Measurements from ENCODE around the gene GRHL3. TPM values are rescaled to one million over a fixed set of nuclear protein-coding genes. Genes with fewer than 3 reads are reported as not detected.
A peak's percentile ranks its signal among the peaks of the same experiment; 100 is the strongest.

GRHL3 gene
- polyA plus RNA-seq, 1 experiment, result 0.04 TPM

DNA sequence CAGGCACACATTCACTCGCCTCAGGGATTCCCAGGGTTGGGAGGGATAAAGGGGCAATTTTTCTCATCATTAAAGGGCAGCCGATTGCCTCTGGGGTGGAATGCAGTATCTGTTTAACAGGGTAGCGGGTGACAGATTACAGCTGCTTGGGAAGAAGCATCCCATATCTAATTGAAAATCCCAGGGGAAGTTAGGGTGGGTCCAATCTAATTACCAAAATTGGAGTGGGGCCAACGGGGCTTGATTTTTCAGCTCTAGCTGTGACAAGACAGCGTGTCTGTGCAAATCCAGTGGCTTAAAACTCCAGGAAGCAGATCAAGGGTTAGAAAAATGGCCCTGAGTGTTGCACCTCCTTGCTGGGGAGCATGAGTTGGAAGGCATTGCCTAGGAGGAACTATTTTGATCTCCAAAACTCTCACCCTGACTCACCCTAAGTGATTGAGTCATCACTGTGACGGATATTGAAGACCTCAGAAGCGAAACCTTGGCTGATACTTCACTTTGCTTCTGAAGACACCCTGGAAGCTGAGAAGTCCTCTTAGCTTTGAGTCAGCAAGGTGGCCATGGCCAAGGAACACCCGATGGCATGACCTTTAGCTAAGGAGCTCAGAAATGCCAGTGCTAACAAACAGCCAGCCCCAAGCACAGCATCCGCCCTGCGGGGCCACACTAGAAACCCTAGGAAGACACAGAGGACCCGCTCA, 46.0 kb downstream of the GRHL3 start:
- H3K27ac ChIP-seq (ENCODE audit: low read depth, low read length), result peak overlapping the region; percentile 31
- no peaks in the 10 kb centered on the region for H3K27me3 ChIP-seq (ENCODE audit: control insufficient read depth, insufficient read depth, low read length)
- ChIA-PET CTCF (interaction anchor here (2.0 to 6.0 kb wide), 3 partner anchors 26 to 166 kb away, joined by 9 to 30 read pairs (median 14); no protein-coding TSS in a partner anchor), POLR2A (interaction anchor here (1.0 to 1.3 kb wide), 2 partner anchors 13 to 71 kb away, joined by 3 to 4 read pairs; no protein-coding TSS in a partner anchor)
- peak; percentile 63 for DNase-seq (ENCODE audit: low read depth, low spot score)
- no peak overlapping the region for H3K4me3 ChIP-seq (ENCODE audit: low read depth, low read length)
- TF ChIP-seq, protein P1, sequence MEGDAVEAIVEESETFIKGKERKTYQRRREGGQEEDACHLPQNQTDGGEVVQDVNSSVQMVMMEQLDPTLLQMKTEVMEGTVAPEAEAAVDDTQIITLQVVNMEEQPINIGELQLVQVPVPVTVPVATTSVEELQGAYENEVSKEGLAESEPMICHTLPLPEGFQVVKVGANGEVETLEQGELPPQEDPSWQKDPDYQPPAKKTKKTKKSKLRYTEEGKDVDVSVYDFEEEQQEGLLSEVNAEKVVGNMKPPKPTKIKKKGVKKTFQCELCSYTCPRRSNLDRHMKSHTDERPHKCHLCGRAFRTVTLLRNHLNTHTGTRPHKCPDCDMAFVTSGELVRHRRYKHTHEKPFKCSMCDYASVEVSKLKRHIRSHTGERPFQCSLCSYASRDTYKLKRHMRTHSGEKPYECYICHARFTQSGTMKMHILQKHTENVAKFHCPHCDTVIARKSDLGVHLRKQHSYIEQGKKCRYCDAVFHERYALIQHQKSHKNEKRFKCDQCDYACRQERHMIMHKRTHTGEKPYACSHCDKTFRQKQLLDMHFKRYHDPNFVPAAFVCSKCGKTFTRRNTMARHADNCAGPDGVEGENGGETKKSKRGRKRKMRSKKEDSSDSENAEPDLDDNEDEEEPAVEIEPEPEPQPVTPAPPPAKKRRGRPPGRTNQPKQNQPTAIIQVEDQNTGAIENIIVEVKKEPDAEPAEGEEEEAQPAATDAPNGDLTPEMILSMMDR (IDR thresholded peaks at IDR 0.05; ENCODE audit: low read depth, low read length), result no peak
- no peaks in the 10 kb centered on the region; the same call in 1 of the 2 replicates for H3K9me3 ChIP-seq (ENCODE audit: control insufficient read depth, insufficient read depth, low read length)

DNA sequence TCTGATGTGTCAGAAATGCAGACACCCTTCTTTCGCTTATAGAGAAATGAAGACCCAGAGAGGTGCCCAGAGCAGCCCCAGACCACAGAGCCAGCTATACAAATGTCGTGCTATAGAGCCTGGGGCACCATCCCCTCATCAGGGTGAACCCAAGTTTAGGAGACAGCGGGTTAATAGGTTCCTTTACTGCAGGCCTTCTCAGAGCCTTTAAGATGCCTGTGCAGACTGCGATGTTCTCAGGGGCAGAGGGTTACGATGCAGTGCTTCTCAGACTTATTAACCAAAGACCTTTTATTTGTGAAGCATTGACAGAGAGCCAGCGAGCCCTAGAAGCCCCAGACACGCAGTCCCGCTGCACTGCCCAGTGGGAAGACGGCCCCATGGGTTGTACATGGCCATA, 47.5 kb downstream of the GRHL3 start:
- CTCF ChIA-PET, result interaction anchor here (1.4 to 6.0 kb wide), 4 partner anchors 25 to 167 kb away, joined by 5 to 30 read pairs (median 12); no protein-coding TSS in a partner anchor
- no peak overlapping the region for H3K4me3 ChIP-seq (ENCODE audit: low read depth, low read length)
- DNase-seq (ENCODE audit: low read depth, low spot score), result no peak
- POLR2A ChIA-PET, result no interaction called here
- H3K27ac ChIP-seq (ENCODE audit: low read depth, low read length), result no peak overlapping the region
- no peaks in the 10 kb centered on the region; the same call in 1 of the 2 replicates for H3K9me3 ChIP-seq (ENCODE audit: control insufficient read depth, insufficient read depth, low read length)
- H3K27me3 ChIP-seq (ENCODE audit: control insufficient read depth, insufficient read depth, low read length), result no peaks in the 10 kb centered on the region
- TF ChIP-seq, protein P1 (IDR thresholded peaks at IDR 0.05; ENCODE audit: low read depth, low read length), result no peak

DNA sequence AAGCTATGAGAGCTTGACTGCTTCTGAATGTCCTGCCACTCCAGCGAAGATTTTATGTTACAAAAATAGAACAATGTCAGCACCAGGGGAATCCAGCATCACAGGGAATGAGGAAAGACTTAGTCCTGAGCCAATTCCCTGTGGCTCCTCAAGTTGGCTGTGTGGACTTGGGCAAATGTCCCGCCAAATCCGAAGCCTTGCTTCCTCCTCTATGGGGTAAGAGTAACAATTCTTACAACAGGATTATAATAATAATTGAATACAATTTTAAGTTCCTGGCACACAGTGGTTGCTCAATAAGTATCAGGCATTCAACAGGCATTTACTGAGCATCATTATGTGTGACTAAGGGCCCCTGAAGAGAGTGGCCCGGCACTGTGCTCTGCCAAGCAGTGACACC, 50.0 kb downstream of the GRHL3 start:
- no peak overlapping the region for H3K27ac ChIP-seq (ENCODE audit: low read depth, low read length)
- CTCF ChIA-PET, result interaction anchor here (1.3 kb wide), 1 partner anchor 22 kb away, joined by 5 read pairs; no protein-coding TSS in a partner anchor
- POLR2A ChIA-PET, result no interaction called here
- H3K9me3 ChIP-seq (ENCODE audit: control insufficient read depth, insufficient read depth, low read length), result no peaks in the 10 kb centered on the region
- no peak for DNase-seq (ENCODE audit: low read depth, low spot score)
- H3K27me3 ChIP-seq (ENCODE audit: control insufficient read depth, insufficient read depth, low read length), result no peaks in the 10 kb centered on the region
- TF ChIP-seq, protein P1 (IDR thresholded peaks at IDR 0.05; ENCODE audit: low read depth, low read length), result no peak
- H3K4me3 ChIP-seq (ENCODE audit: low read depth, low read length), result no peak overlapping the region

DNA sequence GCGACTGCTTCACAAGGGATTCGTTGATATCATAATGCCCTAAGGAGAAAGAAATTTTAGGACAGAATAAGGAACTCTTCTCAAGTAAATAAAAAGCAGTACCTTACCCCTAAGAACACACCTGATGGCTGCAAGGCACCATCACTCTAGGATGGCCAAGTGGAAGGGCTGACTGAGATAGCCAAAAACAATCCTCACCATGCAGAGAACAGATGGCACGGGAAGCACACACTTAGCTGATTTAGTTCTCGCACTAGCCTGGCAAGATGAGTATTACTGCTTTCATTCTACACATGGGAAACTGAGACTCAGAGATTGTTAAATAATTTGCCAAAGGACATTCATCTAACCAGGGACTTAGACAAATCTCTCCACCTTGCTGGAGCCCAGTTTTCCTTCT, 50.6 kb downstream of the GRHL3 start:
- H3K27ac ChIP-seq (ENCODE audit: low read depth, low read length), result no peak overlapping the region
- TF ChIP-seq, protein P1 (IDR thresholded peaks at IDR 0.05; ENCODE audit: low read depth, low read length), result no peak
- CTCF ChIA-PET, result no interaction called here
- POLR2A ChIA-PET, result no interaction called here
- DNase-seq (ENCODE audit: low read depth, low spot score), result no peak
- H3K27me3 ChIP-seq (ENCODE audit: control insufficient read depth, insufficient read depth, low read length), result no peaks in the 10 kb centered on the region
- no peaks in the 10 kb centered on the region for H3K9me3 ChIP-seq (ENCODE audit: control insufficient read depth, insufficient read depth, low read length)
- no peak overlapping the region for H3K4me3 ChIP-seq (ENCODE audit: low read depth, low read length)

DNA sequence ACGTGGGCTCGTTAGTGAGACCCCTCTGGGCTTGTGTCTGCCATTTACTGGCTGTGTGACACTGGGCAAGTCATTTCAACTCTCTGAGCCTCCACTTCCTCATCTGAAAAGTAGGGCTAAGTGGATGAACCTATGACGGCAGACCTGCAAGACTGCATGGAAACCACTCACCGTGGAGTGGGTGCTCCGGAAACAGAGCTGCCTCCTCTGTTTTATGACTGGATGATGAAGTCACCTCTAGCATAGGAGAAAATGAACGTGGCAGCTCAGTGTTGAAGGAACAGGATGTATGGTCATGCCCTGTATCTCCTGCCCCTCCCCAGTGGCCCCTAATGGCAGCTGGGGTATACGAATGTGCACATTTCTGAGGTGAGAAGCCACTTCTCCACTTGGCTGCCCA, 53.9 kb downstream of the GRHL3 start:
- POLR2A ChIA-PET, result no interaction called here
- DNase-seq (ENCODE audit: low read depth, low spot score), result no peak
- Histone ChIP-seq H3K9me3 (ENCODE audit: control insufficient read depth, insufficient read depth, low read length) (no peaks in the 10 kb centered on the region), H3K27ac (ENCODE audit: low read depth, low read length) (no peak overlapping the region), H3K27me3 (ENCODE audit: control insufficient read depth, insufficient read depth, low read length) (no peaks in the 10 kb centered on the region), H3K4me3 (ENCODE audit: low read depth, low read length) (no peak overlapping the region)
- TF ChIP-seq, protein P1 (IDR thresholded peaks at IDR 0.05; ENCODE audit: low read depth, low read length), result no peak
- CTCF ChIA-PET, result interaction anchor here (0.6 to 0.9 kb wide), 2 partner anchors 174 to 328 kb away, joined by 3 to 5 read pairs; no protein-coding TSS in a partner anchor
